Osteoblast (primary cell): Measurements from ENCODE around the gene TMEM128. TPM values are rescaled to one million over a fixed set of nuclear protein-coding genes. Genes with fewer than 3 reads are reported as not detected.
A peak's percentile ranks its signal among the peaks of the same experiment; 100 is the strongest.

ENCODE experiments used
- DNase-seq: peaks from one replicate; pipeline ENCODE4 v3.0.0; 2011; ENCODE audit warnings: low spot score, mixed read lengths; ENCODE audit not compliant: insufficient read length; ENCODE audit errors: missing footprints
- H2AFZ ChIP-seq: 2 replicates; pipeline ENCODE4 v1.6.0; 2011; ENCODE audit warnings: mild to moderate bottlenecking, low read length
- H3K27ac ChIP-seq: 2 replicates; pipeline ENCODE4 v1.5.1; 2011; ENCODE audit warnings: mild to moderate bottlenecking, low read depth, low read length, moderate library complexity
- H3K27me3 ChIP-seq: 2 replicates; pipeline ENCODE4 v1.6.0; 2012; ENCODE audit warnings: mild to moderate bottlenecking, control low read depth, inconsistent platforms, low read length, moderate library complexity; ENCODE audit not compliant: insufficient read depth
- H3K36me3 ChIP-seq: 2 replicates; pipeline ENCODE4 v1.5.1; 2011; ENCODE audit warnings: mild to moderate bottlenecking, low read length, control low read depth, moderate library complexity; ENCODE audit not compliant: insufficient read depth
- H3K4me1 ChIP-seq: 2 replicates; pipeline ENCODE4 v1.5.1; 2011; ENCODE audit warnings: mild to moderate bottlenecking, low read length, control low read depth, moderate library complexity; ENCODE audit not compliant: insufficient read depth
- H3K4me2 ChIP-seq: 2 replicates; pipeline ENCODE4 v1.6.0; 2011; ENCODE audit warnings: mild to moderate bottlenecking, low read length; ENCODE audit not compliant: insufficient read depth
- H3K4me3 ChIP-seq: fragments of 200-600 bp; sonication (generic); 3 replicates; pipeline ENCODE4 v1.5.1; 2012; ENCODE audit warnings: mild to moderate bottlenecking, low read length, inconsistent platforms; ENCODE audit not compliant: insufficient read depth
- H3K79me2 ChIP-seq: 2 replicates; pipeline ENCODE4 v1.6.0; 2012; ENCODE audit warnings: mild to moderate bottlenecking, low read length, control low read depth, inconsistent platforms; ENCODE audit not compliant: insufficient read depth
- H3K9me3 ChIP-seq: 2 replicates; pipeline ENCODE4 v1.5.1; 2011; ENCODE audit warnings: low read depth, low read length, control low read depth
- H4K20me1 ChIP-seq: 2 replicates; pipeline ENCODE4 v1.6.0; 2012; ENCODE audit warnings: mild to moderate bottlenecking, low read length, control low read depth; ENCODE audit not compliant: insufficient read depth
- total RNA-seq: library from RNA; depleted of rRNA; stranded (reverse); fragments of >200 nt; gene quantifications from 2 replicates; pipeline ENCODE4 v1.2.3, GENCODE V29; 2012
- TF ChIP-seq, protein P1 (sequence below): IDR thresholded peaks from 2 replicates; pipeline ENCODE4 v1.5.1; 2011; ENCODE audit warnings: mild to moderate bottlenecking, low read depth, low read length, moderate library complexity; ENCODE audit errors: extremely low read depth

Gene TMEM128
- total RNA-seq, 1 donor = 21.7 TPM

DNA sequence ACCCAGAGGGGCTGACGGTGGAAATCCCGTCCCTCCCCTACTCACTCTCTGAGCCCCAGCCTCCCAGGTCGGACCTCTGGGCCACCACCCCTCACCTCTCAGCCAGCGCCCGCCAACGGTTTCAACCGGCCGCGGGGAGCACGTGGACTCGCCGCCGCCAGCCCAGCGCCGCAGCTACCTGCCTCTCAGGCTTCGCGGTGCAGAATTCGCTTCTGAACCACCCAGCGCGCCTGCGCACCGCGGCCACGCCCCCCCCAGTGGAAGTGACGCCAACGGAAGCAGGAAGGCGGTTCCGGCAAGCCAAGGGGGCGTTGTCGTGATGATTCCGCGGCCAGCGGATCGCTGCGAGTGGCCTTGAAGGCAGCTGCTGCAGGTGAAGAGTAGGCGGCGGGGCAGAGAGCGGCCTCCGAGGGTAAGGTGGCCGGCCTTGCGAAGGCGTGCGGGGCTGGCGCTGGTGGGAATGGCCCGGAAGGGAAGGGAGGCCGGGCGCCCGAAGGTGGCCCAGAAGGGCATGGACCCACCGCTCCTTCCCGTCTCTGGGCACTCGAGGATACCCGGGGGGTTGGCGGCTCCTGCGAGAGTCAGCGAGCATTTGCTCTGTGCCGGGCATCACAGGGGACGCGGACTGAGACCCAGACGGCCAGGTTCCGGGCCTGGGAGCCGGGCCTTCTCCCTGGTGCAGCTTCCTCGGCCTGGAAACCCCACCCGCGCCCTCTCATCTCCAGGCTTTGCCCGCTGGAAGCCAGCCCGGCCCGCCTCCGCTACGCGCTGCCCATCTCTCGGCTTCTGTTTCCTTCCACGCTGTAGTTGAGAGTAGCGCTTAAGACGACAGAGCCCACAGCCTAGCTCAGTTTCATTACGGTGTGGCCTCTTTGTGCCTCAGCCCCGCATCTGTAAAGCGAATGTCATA lies 42.2 kb upstream of the TMEM128 start, which contains the start of the genes LYAR and ZBTB49:
Gene LYAR (minus strand): TSS at position 214 of the 910 bp plus-strand sequence. CDS start 6,412 bp downstream, outside the sequence.
Gene ZBTB49 (plus strand): TSS at position 311 of the 910 bp plus-strand sequence. CDS start 9,695 bp downstream, outside the sequence.
- peaks cover 31% of the 10 kb centered on the region for H4K20me1 ChIP-seq
- peak; percentile 98 for DNase-seq
- H2AFZ ChIP-seq = peak within 1 kb of the TSS; percentile 96
- peak within 1 kb of the TSS; percentile 65 for H3K27ac ChIP-seq
- no peaks in the 10 kb centered on the region for H3K27me3 ChIP-seq
- H3K79me2 ChIP-seq = peaks cover 87% of the 10 kb centered on the region
- TF ChIP-seq, protein P1, sequence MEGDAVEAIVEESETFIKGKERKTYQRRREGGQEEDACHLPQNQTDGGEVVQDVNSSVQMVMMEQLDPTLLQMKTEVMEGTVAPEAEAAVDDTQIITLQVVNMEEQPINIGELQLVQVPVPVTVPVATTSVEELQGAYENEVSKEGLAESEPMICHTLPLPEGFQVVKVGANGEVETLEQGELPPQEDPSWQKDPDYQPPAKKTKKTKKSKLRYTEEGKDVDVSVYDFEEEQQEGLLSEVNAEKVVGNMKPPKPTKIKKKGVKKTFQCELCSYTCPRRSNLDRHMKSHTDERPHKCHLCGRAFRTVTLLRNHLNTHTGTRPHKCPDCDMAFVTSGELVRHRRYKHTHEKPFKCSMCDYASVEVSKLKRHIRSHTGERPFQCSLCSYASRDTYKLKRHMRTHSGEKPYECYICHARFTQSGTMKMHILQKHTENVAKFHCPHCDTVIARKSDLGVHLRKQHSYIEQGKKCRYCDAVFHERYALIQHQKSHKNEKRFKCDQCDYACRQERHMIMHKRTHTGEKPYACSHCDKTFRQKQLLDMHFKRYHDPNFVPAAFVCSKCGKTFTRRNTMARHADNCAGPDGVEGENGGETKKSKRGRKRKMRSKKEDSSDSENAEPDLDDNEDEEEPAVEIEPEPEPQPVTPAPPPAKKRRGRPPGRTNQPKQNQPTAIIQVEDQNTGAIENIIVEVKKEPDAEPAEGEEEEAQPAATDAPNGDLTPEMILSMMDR = no peak
- H3K36me3 ChIP-seq = peaks cover 8% of the 10 kb centered on the region
- H3K4me1 ChIP-seq = peaks cover 18% of the 10 kb centered on the region
- H3K9me3 ChIP-seq = no peaks in the 10 kb centered on the region
- H3K4me2 ChIP-seq = peak within 1 kb of the TSS; percentile 86
- peak within 1 kb of the TSS; percentile 95 for H3K4me3 ChIP-seq

DNA sequence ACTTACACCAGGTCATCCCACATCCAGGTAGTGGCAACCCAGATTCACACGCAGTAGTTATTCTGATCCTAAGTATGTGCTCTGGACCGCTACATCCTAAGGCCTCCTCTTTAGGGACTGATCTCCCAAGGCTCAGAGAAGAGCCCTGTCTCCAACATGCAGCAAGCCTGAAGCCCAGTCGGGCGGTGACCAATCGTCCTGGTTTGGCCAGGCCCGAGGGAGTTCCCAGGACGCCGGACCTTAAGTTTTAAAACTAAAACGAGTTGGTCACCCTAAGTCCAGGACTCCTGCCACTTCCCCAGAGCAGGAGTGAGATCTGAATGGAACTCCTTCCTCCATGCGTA lies 41.5 kb upstream of the TMEM128 start:
- DNase-seq = peak; percentile 81
- H3K4me3 ChIP-seq = peak overlapping the region; percentile 95

DNA sequence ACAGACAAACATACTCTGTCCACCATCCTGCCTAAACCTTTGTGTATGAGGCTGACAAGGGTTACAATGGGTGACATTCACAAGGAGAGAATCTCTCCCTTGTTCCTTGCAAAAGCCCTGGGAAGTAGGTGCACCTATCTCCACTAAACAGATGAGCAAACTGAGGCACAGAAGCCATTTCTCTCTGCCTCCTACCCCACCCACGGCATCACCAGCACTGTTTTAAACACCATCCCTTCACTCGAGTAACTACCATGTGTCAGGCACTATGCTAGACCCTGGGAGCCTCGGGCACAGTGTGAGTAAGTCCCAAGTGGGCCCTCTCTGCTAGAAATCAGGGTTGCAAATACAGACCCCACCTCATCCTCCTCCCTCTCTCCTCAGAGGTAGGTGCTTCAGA lies 41.0 kb upstream of the TMEM128 start:
- H4K20me1 ChIP-seq = peaks cover 33% of the 10 kb centered on the region
- H3K4me1 ChIP-seq = peaks cover 18% of the 10 kb centered on the region
- H3K27ac ChIP-seq = peak overlapping the region; percentile 65
- H3K4me2 ChIP-seq = peak overlapping the region; percentile 86
- no peaks in the 10 kb centered on the region for H3K27me3 ChIP-seq
- TF ChIP-seq, protein P1 = no peak
- H3K9me3 ChIP-seq = no peaks in the 10 kb centered on the region
- peak; percentile 50 for DNase-seq
- H3K79me2 ChIP-seq = peaks cover 81% of the 10 kb centered on the region
- peak overlapping the region; percentile 96 for H2AFZ ChIP-seq
- peaks cover 13% of the 10 kb centered on the region for H3K36me3 ChIP-seq
- peak overlapping the region; percentile 95 for H3K4me3 ChIP-seq

More for the DNA sequence above, 41.5 kb upstream of the TMEM128 start:
- H3K27ac ChIP-seq = peak overlapping the region; percentile 65
- peaks cover 18% of the 10 kb centered on the region for H3K4me1 ChIP-seq
- H3K27me3 ChIP-seq = no peaks in the 10 kb centered on the region
- TF ChIP-seq, protein P1 = no peak
- no peaks in the 10 kb centered on the region for H3K9me3 ChIP-seq
- peaks cover 33% of the 10 kb centered on the region for H4K20me1 ChIP-seq
- H3K4me2 ChIP-seq = peak overlapping the region; percentile 86
- H3K36me3 ChIP-seq = peaks cover 10% of the 10 kb centered on the region
- peaks cover 87% of the 10 kb centered on the region for H3K79me2 ChIP-seq
- H2AFZ ChIP-seq = peak overlapping the region; percentile 96

DNA sequence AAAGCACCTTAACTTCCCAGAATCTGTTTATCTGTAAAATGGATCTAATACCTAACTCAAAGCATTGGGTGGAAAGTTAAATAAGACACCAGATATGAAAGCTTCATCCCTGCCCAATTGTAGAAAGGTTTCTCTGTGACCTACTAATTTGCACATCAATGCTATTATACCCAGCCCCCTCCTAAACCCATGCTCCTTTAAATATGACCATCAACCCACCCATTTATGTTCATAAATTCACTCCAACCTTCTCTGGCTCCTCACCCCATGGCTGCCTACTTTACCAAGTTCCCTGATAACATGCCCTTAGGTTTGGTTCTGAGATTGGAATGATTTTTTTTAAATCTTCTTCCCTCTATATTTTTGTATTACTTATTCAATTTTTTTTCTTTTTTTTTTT lies 40.1 kb upstream of the TMEM128 start:
- H3K79me2 ChIP-seq = peaks cover 73% of the 10 kb centered on the region

More for the DNA sequence above, 40.1 kb upstream of the TMEM128 start:
- Histone ChIP-seq H2AFZ (no peak overlapping the region), H3K9me3 (no peaks in the 10 kb centered on the region), H3K27ac (no peak overlapping the region), H4K20me1 (peaks cover 25% of the 10 kb centered on the region), H3K36me3 (peaks cover 20% of the 10 kb centered on the region), H3K27me3 (no peaks in the 10 kb centered on the region), H3K4me3 (no peak overlapping the region), H3K4me1 (peaks cover 18% of the 10 kb centered on the region), H3K4me2 (no peak overlapping the region)
- no peak for DNase-seq
- TF ChIP-seq, protein P1 = no peak
